Measurements from ENCODE around the gene RHOA. TPM values are rescaled to one million over a fixed set of nuclear protein-coding genes. Genes with fewer than 3 reads are reported as not detected.

The RHOA gene
- total and polyA plus RNA-seq, 4 donors = 144 to 169 (median 160) TPM

DNA sequence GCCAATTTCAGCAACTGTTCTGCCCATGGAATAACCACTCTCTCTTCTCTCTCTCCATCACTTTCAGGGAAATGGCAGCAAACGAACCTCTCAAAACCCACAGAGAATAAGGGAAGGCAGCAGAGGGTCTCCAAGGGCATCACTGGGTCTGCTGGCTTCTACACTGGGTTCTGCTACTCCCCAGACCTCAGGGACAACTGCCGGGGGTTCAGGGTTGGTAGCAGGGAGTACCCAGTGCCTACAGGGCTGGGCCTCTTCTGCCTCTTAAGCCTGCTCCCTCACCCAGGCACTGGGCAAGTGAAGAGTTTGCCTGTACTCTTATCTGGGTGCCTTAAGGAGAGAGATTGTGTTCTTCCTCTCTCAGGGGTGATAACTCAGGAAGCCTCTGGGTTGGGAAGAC is 3.0 kb upstream of the RHOA start:
- DNase-seq (ENCODE audit: low spot score) = no peak
- no peak overlapping the region for H3K27ac ChIP-seq (ENCODE audit: low read depth in 1 of 2, low read length in 2 of 2)
- no peak for TF ChIP-seq RXRA (IDR thresholded peaks at IDR 0.05)
- TF ChIP-seq RAD21 (IDR thresholded peaks at IDR 0.05) = no peak
- TF ChIP-seq HNF4A (conservative IDR thresholded peaks at IDR 0.05) = no peak
- TF ChIP-seq, protein P1, sequence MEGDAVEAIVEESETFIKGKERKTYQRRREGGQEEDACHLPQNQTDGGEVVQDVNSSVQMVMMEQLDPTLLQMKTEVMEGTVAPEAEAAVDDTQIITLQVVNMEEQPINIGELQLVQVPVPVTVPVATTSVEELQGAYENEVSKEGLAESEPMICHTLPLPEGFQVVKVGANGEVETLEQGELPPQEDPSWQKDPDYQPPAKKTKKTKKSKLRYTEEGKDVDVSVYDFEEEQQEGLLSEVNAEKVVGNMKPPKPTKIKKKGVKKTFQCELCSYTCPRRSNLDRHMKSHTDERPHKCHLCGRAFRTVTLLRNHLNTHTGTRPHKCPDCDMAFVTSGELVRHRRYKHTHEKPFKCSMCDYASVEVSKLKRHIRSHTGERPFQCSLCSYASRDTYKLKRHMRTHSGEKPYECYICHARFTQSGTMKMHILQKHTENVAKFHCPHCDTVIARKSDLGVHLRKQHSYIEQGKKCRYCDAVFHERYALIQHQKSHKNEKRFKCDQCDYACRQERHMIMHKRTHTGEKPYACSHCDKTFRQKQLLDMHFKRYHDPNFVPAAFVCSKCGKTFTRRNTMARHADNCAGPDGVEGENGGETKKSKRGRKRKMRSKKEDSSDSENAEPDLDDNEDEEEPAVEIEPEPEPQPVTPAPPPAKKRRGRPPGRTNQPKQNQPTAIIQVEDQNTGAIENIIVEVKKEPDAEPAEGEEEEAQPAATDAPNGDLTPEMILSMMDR (IDR thresholded peaks at IDR 0.05; ENCODE audit: low read depth, low read length, missing input control) = no peak
- TF ChIP-seq, protein P2, sequence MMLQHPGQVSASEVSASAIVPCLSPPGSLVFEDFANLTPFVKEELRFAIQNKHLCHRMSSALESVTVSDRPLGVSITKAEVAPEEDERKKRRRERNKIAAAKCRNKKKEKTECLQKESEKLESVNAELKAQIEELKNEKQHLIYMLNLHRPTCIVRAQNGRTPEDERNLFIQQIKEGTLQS (IDR thresholded peaks at IDR 0.05) = no peak
- no peak for TF ChIP-seq FOXA2 (IDR thresholded peaks at IDR 0.05)
- H3K4me3 ChIP-seq (ENCODE audit: low read depth in 1 of 3, low read length in 3 of 3) = no peak overlapping the region
- no peaks in the 10 kb centered on the region for H3K27me3 ChIP-seq (ENCODE audit: control insufficient read depth in 4 of 4, insufficient read depth in 4 of 4, low read length in 3 of 4)
- peaks cover 4 to 25% (median 21%) of the 10 kb centered on the region in 4 donors for H3K4me1 ChIP-seq (ENCODE audit: control insufficient read depth in 4 of 4, insufficient read depth in 4 of 4, low read length in 3 of 4)
- peaks cover 0 to 14% (median 2%) of the 10 kb centered on the region in 4 donors for H3K36me3 ChIP-seq (ENCODE audit: control insufficient read depth in 4 of 4, insufficient read depth in 3 of 4, low read depth in 1 of 4, low read length in 3 of 4)
- no peaks in the 10 kb centered on the region for H3K9me3 ChIP-seq (ENCODE audit: control insufficient read depth in 4 of 4, low read length in 3 of 4)
- H3K9ac ChIP-seq (ENCODE audit: low read depth in 1 of 2, low read length in 2 of 2) = no peak overlapping the region
- 92% methylated on average over 2 of the region's 2 CpGs for WGBS

DNA sequence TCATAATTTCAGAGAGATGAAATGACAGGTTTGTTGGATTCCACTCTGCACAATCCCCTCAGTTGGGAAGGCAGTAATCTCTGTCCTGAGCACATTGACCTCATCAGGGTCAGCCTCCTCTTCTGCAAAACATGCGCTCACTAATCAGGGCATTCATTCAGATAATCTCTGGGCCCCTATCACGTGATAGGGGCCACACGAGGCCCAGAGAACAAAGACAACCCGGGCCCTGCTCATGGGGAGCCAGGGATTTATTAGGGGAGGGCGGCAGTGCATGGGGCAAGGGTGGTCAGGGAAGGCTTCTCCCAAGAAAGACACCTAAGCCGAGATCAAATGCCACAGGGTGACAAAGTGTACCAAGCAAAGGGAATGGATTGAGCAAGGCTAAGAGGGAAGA is 1.6 kb upstream of the RHOA start:
- WGBS = 79% methylated on average over 6 of the region's 6 CpGs
- TF ChIP-seq RAD21 (IDR thresholded peaks at IDR 0.05) (no peak), NR2F2 (IDR thresholded peaks at IDR 0.05) (no peak), RXRA (IDR thresholded peaks at IDR 0.05) (no peak), EGR1 (IDR thresholded peaks at IDR 0.05; ENCODE audit: low read depth in 2 of 2) (no peak), TAF1 (conservative IDR thresholded peaks at IDR 0.05) (no peak), FOXA2 (IDR thresholded peaks at IDR 0.05) (no peak), JUND (IDR thresholded peaks at IDR 0.05) (no peak)
- TF ChIP-seq, protein P3, sequence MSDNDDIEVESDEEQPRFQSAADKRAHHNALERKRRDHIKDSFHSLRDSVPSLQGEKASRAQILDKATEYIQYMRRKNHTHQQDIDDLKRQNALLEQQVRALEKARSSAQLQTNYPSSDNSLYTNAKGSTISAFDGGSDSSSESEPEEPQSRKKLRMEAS (IDR thresholded peaks at IDR 0.05) = no peak
- Histone ChIP-seq H3K27me3 (ENCODE audit: control insufficient read depth in 4 of 4, insufficient read depth in 4 of 4, low read length in 3 of 4) (no peaks in the 10 kb centered on the region), H3K4me1 (ENCODE audit: control insufficient read depth in 4 of 4, insufficient read depth in 4 of 4, low read length in 3 of 4) (peaks cover 6 to 30% (median 27%) of the 10 kb centered on the region in 4 donors), H3K36me3 (ENCODE audit: control insufficient read depth in 4 of 4, insufficient read depth in 3 of 4, low read depth in 1 of 4, low read length in 3 of 4) (peaks cover 0 to 14% (median 2%) of the 10 kb centered on the region in 4 donors), H3K27ac (ENCODE audit: low read depth in 1 of 2, low read length in 2 of 2) (peak overlapping the region in 1 of 2 donors; percentile 58), H3K9me3 (ENCODE audit: control insufficient read depth in 4 of 4, low read length in 3 of 4) (no peaks in the 10 kb centered on the region), H3K4me3 (ENCODE audit: low read depth in 1 of 3, low read length in 3 of 3) (peak overlapping the region in 2 of 3 donors; percentile 63 to 94), H3K9ac (ENCODE audit: low read depth in 1 of 2, low read length in 2 of 2) (peak overlapping the region; percentile 75 to 100)
- DNase-seq (ENCODE audit: low spot score) = no peak

DNA sequence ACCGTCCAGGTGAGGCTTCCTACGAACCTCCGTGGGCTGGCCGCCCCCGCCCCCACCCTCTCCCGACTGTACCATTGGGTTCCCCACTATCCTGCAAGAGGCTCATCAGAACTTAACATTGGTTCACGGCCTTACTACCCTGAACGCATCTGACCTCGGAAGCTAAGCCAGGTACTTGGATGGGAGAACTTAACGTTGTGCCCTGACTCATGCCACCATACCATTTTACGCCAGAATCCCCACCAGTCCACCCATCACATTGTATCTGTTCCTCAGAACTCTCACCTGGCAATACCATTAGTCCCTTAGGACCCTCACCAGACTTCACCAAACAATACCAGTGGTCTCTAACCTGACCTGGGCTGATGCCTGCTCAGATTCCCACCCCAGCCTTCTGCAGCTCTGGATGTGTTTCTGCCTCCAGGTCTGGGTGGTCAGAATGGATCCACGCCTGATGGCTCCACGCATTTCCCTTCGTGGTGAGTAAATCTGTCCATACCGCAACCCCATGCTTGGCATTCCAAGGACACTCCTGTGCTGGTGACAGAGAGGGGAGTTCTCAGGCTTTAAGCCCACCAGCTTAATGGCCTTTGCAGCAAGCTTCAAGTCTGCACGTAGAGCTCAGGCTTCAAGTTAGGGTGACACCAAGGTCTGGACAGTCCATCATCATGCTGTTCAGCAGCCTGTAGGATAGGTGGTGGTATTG is 1.0 kb upstream of the RHOA start:
- TF ChIP-seq TAF1 (conservative IDR thresholded peaks at IDR 0.05) (no peak), SP1 (IDR thresholded peaks at IDR 0.05) (no peak), FOXA1 (IDR thresholded peaks at IDR 0.05) (no peak)
- TF ChIP-seq, protein P3 (IDR thresholded peaks at IDR 0.05) = no peak
- TF ChIP-seq, protein P2 (IDR thresholded peaks at IDR 0.05) = no peak
- Histone ChIP-seq H3K27ac (ENCODE audit: low read depth in 1 of 2, low read length in 2 of 2) (peak overlapping the region; percentile 58 to 93), H3K36me3 (ENCODE audit: control insufficient read depth in 4 of 4, insufficient read depth in 3 of 4, low read depth in 1 of 4, low read length in 3 of 4) (peaks cover 0 to 14% (median 2%) of the 10 kb centered on the region in 4 donors), H3K9ac (ENCODE audit: low read depth in 1 of 2, low read length in 2 of 2) (peak overlapping the region; percentile 75 to 100), H3K9me3 (ENCODE audit: control insufficient read depth in 4 of 4, low read length in 3 of 4) (no peaks in the 10 kb centered on the region), H3K4me1 (ENCODE audit: control insufficient read depth in 4 of 4, insufficient read depth in 4 of 4, low read length in 3 of 4) (peaks cover 6 to 30% (median 28%) of the 10 kb centered on the region in 4 donors), H3K27me3 (ENCODE audit: control insufficient read depth in 4 of 4, insufficient read depth in 4 of 4, low read length in 3 of 4) (no peaks in the 10 kb centered on the region), H3K4me3 (ENCODE audit: low read depth in 1 of 3, low read length in 3 of 3) (peak overlapping the region; percentile 63 to 94 (median 75))
- WGBS = 28% methylated on average over 16 of the region's 16 CpGs
- no peak for DNase-seq (ENCODE audit: low spot score)
